ENCODE results near the gene CDC14A. TPM values are rescaled to one million over a fixed set of nuclear protein-coding genes. Genes with fewer than 3 reads are reported as not detected.
A peak's percentile ranks its signal among the peaks of the same experiment; 100 is the strongest.

Gene CDC14A
- total and polyA plus RNA-seq, 10 donors, result 3.8 to 58.5 (median 27.3) TPM

GRCh38 chr1:100392756-100393155 lies 40.5 kb downstream of the CDC14A start:
- Histone ChIP-seq H3K27ac (peak overlapping the region in 5 of 8 donors; percentile 6 to 78 (median 58)), H3K36me3 (peaks cover 0 to 31% (median 0%) of the 10 kb centered on the region in 6 donors), H3K27me3 (replicated peaks in 1 of 7) (no peaks in the 10 kb centered on the region), H3K4me3 (no peak overlapping the region), H3K9me3 (no peaks in the 10 kb centered on the region), H3K4me1 (peaks cover 8 to 88% (median 52%) of the 10 kb centered on the region in 6 donors)
- no peak for DNase-seq
- intact Hi-C loops (cut with DNase I; ENCODE audit: low total_unique reads), result no loop called here
- WGBS, 5 donors, result 82 to 89% (median 87%) methylated on average over 5 of the region's 5 CpGs
- TF ChIP-seq CTCF (IDR thresholded peaks at IDR 0.05 in 8 of 11, conservative IDR thresholded peaks at IDR 0.05 in 3 of 11) (no peak), POLR2AphosphoS5 (IDR thresholded peaks at IDR 0.05) (no peak), POLR2A (IDR thresholded peaks at IDR 0.05) (no peak)

- H3K27ac ChIP-seq, result peak overlapping the region in 7 of 8 donors; percentile 14 to 78 (median 58)
- WGBS, 5 donors, result 36 to 55% (median 48%) methylated on average over 1 of the region's 1 CpG
- DNase-seq, result no peak
- peaks cover 8 to 92% (median 53%) of the 10 kb centered on the region in 6 donors for H3K4me1 ChIP-seq
- H3K36me3 ChIP-seq, result peaks cover 0 to 31% (median 0%) of the 10 kb centered on the region in 6 donors
- no peaks in the 10 kb centered on the region for H3K9me3 ChIP-seq
- no peaks in the 10 kb centered on the region for H3K27me3 ChIP-seq (replicated peaks in 1 of 7)
- H3K4me3 ChIP-seq, result no peak overlapping the region
- no peak for TF ChIP-seq CTCF (IDR thresholded peaks at IDR 0.05 in 8 of 11, conservative IDR thresholded peaks at IDR 0.05 in 3 of 11)
- no peak for TF ChIP-seq POLR2A (IDR thresholded peaks at IDR 0.05)
- no peak for TF ChIP-seq POLR2AphosphoS5 (IDR thresholded peaks at IDR 0.05)
- intact Hi-C loops (cut with DNase I; ENCODE audit: low total_unique reads), result no loop called here
These were observed 42.0 kb downstream of the CDC14A start for GRCh38 chr1:100394285-100394684.

- Histone ChIP-seq H3K27me3 (replicated peaks in 1 of 7) (no peaks in the 10 kb centered on the region), H3K4me3 (no peak overlapping the region), H3K27ac (peak overlapping the region in 6 of 8 donors; percentile 6 to 78 (median 59)), H3K9me3 (no peaks in the 10 kb centered on the region), H3K36me3 (peaks cover 0 to 27% (median 0%) of the 10 kb centered on the region in 6 donors), H3K4me1 (peaks cover 13 to 97% (median 68%) of the 10 kb centered on the region in 6 donors)
- 92 to 100% (median 98%) methylated on average over 5 of the region's 5 CpGs for WGBS, 5 donors
- intact Hi-C loops (cut with DNase I; ENCODE audit: low total_unique reads), result no loop called here
- no peak for DNase-seq
- TF ChIP-seq POLR2AphosphoS5 (IDR thresholded peaks at IDR 0.05) (no peak), POLR2A (IDR thresholded peaks at IDR 0.05) (no peak), CTCF (IDR thresholded peaks at IDR 0.05 in 8 of 11, conservative IDR thresholded peaks at IDR 0.05 in 3 of 11) (no peak)
These were observed 43.6 kb downstream of the CDC14A start for GRCh38 chr1:100395913-100396312.

GRCh38 chr1:100396651-100397050 lies 44.3 kb downstream of the CDC14A start:
- Histone ChIP-seq H3K4me3 (no peak overlapping the region), H3K27me3 (replicated peaks in 1 of 7) (no peaks in the 10 kb centered on the region), H3K4me1 (peaks cover 16 to 97% (median 71%) of the 10 kb centered on the region in 6 donors), H3K36me3 (peaks cover 0 to 20% (median 0%) of the 10 kb centered on the region in 6 donors), H3K27ac (peak overlapping the region in 7 of 8 donors; percentile 15 to 78 (median 73)), H3K9me3 (no peaks in the 10 kb centered on the region)
- intact Hi-C loops (cut with DNase I; ENCODE audit: low total_unique reads), result no loop called here
- no peak for DNase-seq
- 75 to 85% (median 79%) methylated on average over 3 of the region's 3 CpGs for WGBS, 5 donors
- no peak for TF ChIP-seq POLR2AphosphoS5 (IDR thresholded peaks at IDR 0.05)
- TF ChIP-seq POLR2A (IDR thresholded peaks at IDR 0.05), result no peak
- TF ChIP-seq CTCF (IDR thresholded peaks at IDR 0.05 in 8 of 11, conservative IDR thresholded peaks at IDR 0.05 in 3 of 11), result no peak
